MM.1S (cell line): ENCODE data around the gene RAP1GDS1.
"Not testable (repeated sequence)": the region's sequence is repeated elsewhere in the genome, so short reads cannot be mapped to it uniquely, and the experiment has no call there.

Source experiments
- DNase-seq: peaks from one replicate; pipeline ENCODE4 v3.0.0-alpha.2; 2015
- H2AFZ ChIP-seq: fragments of 300-600 bp; sonication (generic); 2 replicates; pipeline ENCODE4 v1.6.0; 2016; ENCODE audit warnings: antibody characterized with exemption, low read length
- H3F3A ChIP-seq: fragments of 300-600 bp; sonication (generic); 2 replicates; pipeline ENCODE4 v1.6.1; 2016; ENCODE audit warnings: mild to moderate bottlenecking, antibody characterized with exemption, low read length, moderate library complexity, mixed read lengths; ENCODE audit not compliant: insufficient read depth
- H3K27ac ChIP-seq: fragments of 300-600 bp; sonication (generic); 2 replicates; pipeline ENCODE4 v1.5.1; 2016; ENCODE audit warnings: mild to moderate bottlenecking, low read length
- H3K27me3 ChIP-seq: fragments of 300-600 bp; sonication (generic); replicated peaks from 2 replicates; pipeline ENCODE4 v1.6.0; 2016; ENCODE audit warnings: low read length; ENCODE audit not compliant: insufficient read depth
- H3K36me3 ChIP-seq: fragments of 300-600 bp; sonication (generic); replicated peaks from 2 replicates; pipeline ENCODE4 v1.6.1; 2016; ENCODE audit warnings: mild to moderate bottlenecking, low read length, mixed read lengths; ENCODE audit not compliant: insufficient read depth
- H3K4me1 ChIP-seq: fragments of 300-600 bp; sonication (generic); 2 replicates; pipeline ENCODE4 v1.6.1; 2016; ENCODE audit warnings: low read length, mixed read lengths
- H3K4me2 ChIP-seq: fragments of 300-600 bp; sonication (generic); 2 replicates; pipeline ENCODE4 v1.6.0; 2016; ENCODE audit warnings: low read depth, low read length
- H3K4me3 ChIP-seq: fragments of 300-600 bp; sonication (generic); 2 replicates; pipeline ENCODE4 v1.5.1; 2016; ENCODE audit warnings: low read length, mixed read lengths
- H3K79me2 ChIP-seq: fragments of 300-600 bp; sonication (generic); 2 replicates; pipeline ENCODE4 v1.6.1; 2016; ENCODE audit warnings: mixed run types, low read length, mixed read lengths
- H3K9ac ChIP-seq: fragments of 300-600 bp; sonication (generic); 2 replicates; pipeline ENCODE4 v1.6.1; 2016; ENCODE audit warnings: low read length, mixed read lengths
- H3K9me2 ChIP-seq: fragments of 300-600 bp; sonication (generic); replicated peaks from 2 replicates; pipeline ENCODE4 v1.6.1; 2016; ENCODE audit warnings: mild to moderate bottlenecking, low read length, mixed read lengths; ENCODE audit not compliant: insufficient read depth
- H3K9me3 ChIP-seq: fragments of 300-600 bp; sonication (generic); replicated peaks from 2 replicates; pipeline ENCODE4 v1.6.1; 2016; ENCODE audit warnings: mild to moderate bottlenecking, low read length, mixed read lengths; ENCODE audit not compliant: insufficient read depth
- H4K20me1 ChIP-seq: fragments of 300-600 bp; sonication (generic); 2 replicates; pipeline ENCODE4 v1.6.1; 2016; ENCODE audit warnings: mild to moderate bottlenecking, low read length, moderate library complexity, mixed read lengths; ENCODE audit not compliant: insufficient read depth
- CTCF ChIP-seq: fragments of 300-600 bp; sonication (generic); IDR thresholded peaks from 2 replicates; pipeline ENCODE4 v1.5.1; 2016; ENCODE audit warnings: antibody characterized with exemption, low read length, mixed read lengths
- EZH2 ChIP-seq: fragments of 300-600 bp; sonication (generic); optimal IDR thresholded peaks from 2 replicates; pipeline ENCODE3; 2017; ENCODE audit warnings: low read depth, mild to moderate bottlenecking, antibody characterized with exemption, low read length, mixed read lengths
- EZH2phosphoT487 ChIP-seq: fragments of 300-600 bp; sonication (generic); IDR thresholded peaks from 2 replicates; pipeline ENCODE4 v1.6.1; 2018; ENCODE audit warnings: antibody characterized with exemption, low read length

Gene RAP1GDS1

GRCh38 chr4:98319021-98319420 lies 57.8 kb downstream of the RAP1GDS1 start:
- no peak overlapping the region for H3K4me2 ChIP-seq
- H3K27ac ChIP-seq: no peak overlapping the region
- peaks cover 5% of the 10 kb centered on the region for H3K79me2 ChIP-seq
- no peaks in the 10 kb centered on the region for H3F3A ChIP-seq
- TF ChIP-seq EZH2phosphoT487: no peak
- no peak for TF ChIP-seq EZH2
- TF ChIP-seq CTCF: no peak
- H2AFZ ChIP-seq: no peak overlapping the region
- H3K9ac ChIP-seq: no peak overlapping the region
- no peaks in the 10 kb centered on the region for H3K9me2 ChIP-seq
- no peaks in the 10 kb centered on the region for H4K20me1 ChIP-seq
- no peaks in the 10 kb centered on the region for H3K9me3 ChIP-seq
- no peak overlapping the region for H3K4me3 ChIP-seq
- no peaks in the 10 kb centered on the region; the same call in 1 of the 2 replicates for H3K36me3 ChIP-seq
- H3K27me3 ChIP-seq: no peaks in the 10 kb centered on the region
- H3K4me1 ChIP-seq: no peaks in the 10 kb centered on the region
- DNase-seq: no peak

GRCh38 chr4:98326168-98326567 lies 65.0 kb downstream of the RAP1GDS1 start:
- H2AFZ ChIP-seq: no peak overlapping the region
- no peak for TF ChIP-seq CTCF
- no peak for TF ChIP-seq EZH2
- TF ChIP-seq EZH2phosphoT487: no peak
- H3K4me1 ChIP-seq: no peaks in the 10 kb centered on the region
- no peaks in the 10 kb centered on the region for H4K20me1 ChIP-seq
- H3K4me2 ChIP-seq: no peak overlapping the region
- no peak overlapping the region for H3K4me3 ChIP-seq
- no peaks in the 10 kb centered on the region for H3K36me3 ChIP-seq
- no peak for DNase-seq
- no peak overlapping the region for H3K27ac ChIP-seq
- no peaks in the 10 kb centered on the region for H3K27me3 ChIP-seq
- no peaks in the 10 kb centered on the region for H3K79me2 ChIP-seq
- H3K9me3 ChIP-seq: no peaks in the 10 kb centered on the region
- H3F3A ChIP-seq: no peaks in the 10 kb centered on the region
- H3K9ac ChIP-seq: no peak overlapping the region
- no peaks in the 10 kb centered on the region for H3K9me2 ChIP-seq

GRCh38 chr4:98327694-98328093 lies 66.5 kb downstream of the RAP1GDS1 start:
- no peaks in the 10 kb centered on the region for H3K9me3 ChIP-seq
- DNase-seq: no peak
- H3F3A ChIP-seq: no peaks in the 10 kb centered on the region
- TF ChIP-seq EZH2phosphoT487: no peak
- no peak for TF ChIP-seq CTCF
- TF ChIP-seq EZH2: no peak
- no peaks in the 10 kb centered on the region for H3K9me2 ChIP-seq
- no peak overlapping the region for H3K9ac ChIP-seq
- no peak overlapping the region for H3K27ac ChIP-seq
- H4K20me1 ChIP-seq: no peaks in the 10 kb centered on the region
- no peak overlapping the region for H3K4me3 ChIP-seq
- no peaks in the 10 kb centered on the region for H3K27me3 ChIP-seq
- no peaks in the 10 kb centered on the region for H3K36me3 ChIP-seq
- no peak overlapping the region for H2AFZ ChIP-seq
- H3K79me2 ChIP-seq: no peaks in the 10 kb centered on the region
- H3K4me1 ChIP-seq: no peaks in the 10 kb centered on the region
- H3K4me2 ChIP-seq: no peak overlapping the region

GRCh38 chr4:98329879-98330640 lies 68.9 kb downstream of the RAP1GDS1 start:
- H3K9me3 ChIP-seq, H3K4me1 ChIP-seq, H4K20me1 ChIP-seq, H2AFZ ChIP-seq, H3F3A ChIP-seq, H3K9me2 ChIP-seq, H3K79me2 ChIP-seq, H3K27me3 ChIP-seq, H3K27ac ChIP-seq, H3K4me2 ChIP-seq, H3K4me3 ChIP-seq, DNase-seq, H3K9ac ChIP-seq, H3K36me3 ChIP-seq: not testable (repeated sequence)
